ENCODE results near the gene MBNL2.

- TF ChIP-seq CTCF (conservative IDR thresholded peaks at IDR 0.05; ENCODE audit: low read depth in 2 of 2) (no peak), EZH2phosphoT487 (IDR thresholded peaks at IDR 0.05; ENCODE audit: unreplicated experiment) (no peak), CREB1 (CRISPR knock-in tag; IDR thresholded peaks at IDR 0.05; ENCODE audit: low read depth) (no peak), REST (IDR thresholded peaks at IDR 0.05; ENCODE audit: unreplicated experiment) (no peak), EZH2 (IDR thresholded peaks at IDR 0.05; ENCODE audit: low read depth, unreplicated experiment) (no peak), POLR2AphosphoS5 (IDR thresholded peaks at IDR 0.05; ENCODE audit: low read depth) (no peak), STAT1 (IDR thresholded peaks at IDR 0.05; ENCODE audit: unreplicated experiment) (no peak)
Measured at GRCh38 chr13:97239306-97239705, 17.2 kb downstream of the MBNL2 start.
